Endothelial cell of umbilical vein (primary cell): ENCODE measurements around the gene UFD1.

Experiments
- CTCF ChIP-seq, 2 donors: IDR thresholded peaks; 1 replicate in 1 of 2; 2 replicates in 1 of 2; pipeline ENCODE4 v1.5.1; 2011; ENCODE audit warnings: low read length in 2 of 2, mild to moderate bottlenecking in 2 of 2, moderate library complexity in 2 of 2, control low read depth in 1 of 2, inconsistent platforms in 1 of 2, low read depth in 1 of 2; ENCODE audit not compliant: insufficient read depth in 1 of 2; ENCODE audit errors: extremely low read depth in 1 of 2
- EZH2 ChIP-seq: IDR thresholded peaks from 2 replicates; pipeline ENCODE4 v1.6.1; 2012; ENCODE audit warnings: borderline replicate concordance, low read depth, mild to moderate bottlenecking, moderate library complexity, low read length, inconsistent platforms; ENCODE audit not compliant: severe bottlenecking
- FOS ChIP-seq: IDR thresholded peaks from 2 replicates; pipeline ENCODE4 v1.6.1; 2011; ENCODE audit warnings: mild to moderate bottlenecking, low read length, moderate library complexity, borderline replicate concordance; ENCODE audit not compliant: insufficient read depth
- JUN ChIP-seq: IDR thresholded peaks from 2 replicates; pipeline ENCODE4 v1.6.1; 2011; ENCODE audit warnings: borderline replicate concordance, low read depth; ENCODE audit not compliant: insufficient read length, insufficient read depth
- MAX ChIP-seq: IDR thresholded peaks from 2 replicates; pipeline ENCODE4 v1.6.1; 2011; ENCODE audit not compliant: insufficient read depth, insufficient read length
- POLR2A ChIP-seq: IDR thresholded peaks from 2 replicates; pipeline ENCODE4 v1.6.1; 2012; ENCODE audit warnings: low read depth, mild to moderate bottlenecking, control low read depth, low read length
- POLR2AphosphoS5 ChIP-seq: IDR thresholded peaks from 2 replicates; pipeline ENCODE4 v1.6.1; 2012; ENCODE audit warnings: low read depth, mild to moderate bottlenecking, control low read depth, low read length, moderate library complexity; ENCODE audit not compliant: insufficient read depth

- TF ChIP-seq POLR2AphosphoS5 (no peak), CTCF (IDR thresholded peaks at IDR 0.05; ENCODE audit: extremely low read depth in 1 of 2, insufficient read depth in 1 of 2, low read depth in 1 of 2, low read length in 2 of 2) (no peak), POLR2A (no peak), MAX (no peak), EZH2 (no peak), FOS (no peak), JUN (no peak)
These were observed 66.1 kb downstream of the UFD1 start for GRCh38 chr22:19412923-19413322.
